HepG2 (cell line): ENCODE data around the gene ARHGAP15. TPM values are rescaled to one million over a fixed set of nuclear protein-coding genes. Genes with fewer than 3 reads are reported as not detected.

Experiments
- ATAC-seq: fragments of 200-7000 bp; cut with Tn5 transposase; 3 replicates; pipeline ENCODE4 v1.9.1; 2020; ENCODE audit warnings: mild to moderate bottlenecking, moderate library complexity
- BruUV-seq: library from RNA; stranded (reverse); fragments of 400-500 nt; replicated peaks from 2 replicates; lab custom pipeline; 2021; lab: Mats Ljungman, UMichigan
- CTCF ChIA-PET: fragments of 300-600 bp; formaldehyde crosslinking; extraction: SDS; loops from one replicate; lab custom pipeline; 2021; ENCODE audit warnings: low total read pairs, inconsistent platforms, low intra/inter-chr PET ratio; lab: Yijun Ruan, JAX
- POLR2A ChIA-PET: fragments of 350-600 bp; sonication (Branson Sonifier 250); formaldehyde crosslinking; loops from one replicate; lab custom pipeline; 2020; ENCODE audit warnings: antibody characterized with exemption, inconsistent platforms; lab: Yijun Ruan, JAX
- DNase-seq: peaks from one replicate; pipeline ENCODE4 v3.0.0-alpha.2; 2015; ENCODE audit warnings: low spot score
- FAIRE-seq: peaks from 3 replicates; lab custom pipeline; 2011; peaks lifted over from hg19 to GRCh38; lab: Jason Lieb, UNC
- H2AFZ ChIP-seq: one replicate; pipeline ENCODE4 v1.6.1; 2011; ENCODE audit warnings: low read length, inconsistent platforms
- H3K27ac ChIP-seq: fragments of 300-600 bp; 3 replicates; pipeline ENCODE4 v1.8.0; 2011; ENCODE audit warnings: mixed run types, mild to moderate bottlenecking, mixed read lengths, low read length, inconsistent platforms; ENCODE audit not compliant: insufficient read depth; ENCODE audit errors: extremely low read length
- H3K27me3 ChIP-seq, 2 experiments: fragments of 200-600 bp in 1 of 2; 2 replicates in 1 of 2; 3 replicates in 1 of 2; pipeline versions ENCODE4 v1.6.0 to v1.8.0; 2011; ENCODE audit warnings: low read length in 2 of 2, mild to moderate bottlenecking in 2 of 2, moderate library complexity in 2 of 2, inconsistent platforms in 1 of 2; ENCODE audit not compliant: insufficient read depth in 2 of 2, control insufficient read depth in 1 of 2
- H3K36me3 ChIP-seq, 2 experiments: fragments of 200-600 bp in 1 of 2; replicated peaks in 1 of 2; 2 replicates in 1 of 2; 3 replicates in 1 of 2; pipeline versions ENCODE4 v1.5.1 to v1.8.0; 2011; ENCODE audit warnings: low read length in 2 of 2, inconsistent platforms in 1 of 2; ENCODE audit not compliant: insufficient read depth in 2 of 2, control insufficient read depth in 1 of 2
- H3K4me1 ChIP-seq: 2 replicates; pipeline ENCODE4 v1.5.1; 2012; ENCODE audit warnings: low read length, inconsistent platforms; ENCODE audit not compliant: insufficient read depth
- H3K4me2 ChIP-seq: 2 replicates; pipeline ENCODE4 v1.6.0; 2011; ENCODE audit warnings: low read depth, low read length, inconsistent platforms
- H3K4me3 ChIP-seq, 3 experiments: fragments of 200-600 bp in 1 of 3; sonication (generic), shearing (Covaris generic) in 1 of 3; replicated peaks in 1 of 3; 2 replicates each; pipeline ENCODE4 v1.5.1; 2011 to 2016; ENCODE audit warnings: low read length in 3 of 3, inconsistent platforms in 2 of 3, low read depth in 2 of 3, mild to moderate bottlenecking in 2 of 3, control low read depth in 1 of 3, mixed read lengths in 1 of 3; ENCODE audit not compliant: insufficient read depth in 1 of 3
- H3K79me2 ChIP-seq: one replicate; pipeline ENCODE4 v1.6.1; 2011; ENCODE audit warnings: low read length, inconsistent platforms; ENCODE audit not compliant: insufficient read depth
- H3K9ac ChIP-seq: 2 replicates; pipeline ENCODE4 v1.6.0; 2011; ENCODE audit warnings: mild to moderate bottlenecking, low read depth, low read length, inconsistent platforms; ENCODE audit not compliant: insufficient read depth
- H3K9me3 ChIP-seq: 2 replicates; pipeline ENCODE4 v1.5.1; 2012; ENCODE audit warnings: mild to moderate bottlenecking, low read length
- H4K20me1 ChIP-seq: 2 replicates; pipeline ENCODE4 v1.6.0; 2011; ENCODE audit warnings: inconsistent platforms, mild to moderate bottlenecking, low read length, moderate library complexity; ENCODE audit not compliant: insufficient read depth
- CHCHD3 ChIP-seq: sonication (generic); formaldehyde crosslinking; IDR thresholded peaks from 2 replicates; pipeline ENCODE4 v1.8.0; 2022; ENCODE audit warnings: mild to moderate bottlenecking, missing genetic modification reagents, moderate library complexity
- HNF4A ChIP-seq: sonication (generic); formaldehyde crosslinking; IDR thresholded peaks from 2 replicates; pipeline ENCODE4 v1.4.0; 2020; ENCODE audit warnings: missing genetic modification reagents
- MXI1 ChIP-seq: IDR thresholded peaks from 3 replicates; pipeline ENCODE4 v1.6.1; 2012; ENCODE audit warnings: low read depth, low read length, inconsistent platforms, borderline replicate concordance
- MYC ChIP-seq: sonication (generic); formaldehyde crosslinking; IDR thresholded peaks from 2 replicates; pipeline ENCODE4 v1.9.0; 2021; ENCODE audit warnings: missing genetic modification reagents, borderline replicate concordance
- ZNF44 ChIP-seq: sonication (generic); formaldehyde crosslinking; IDR thresholded peaks from 2 replicates; pipeline ENCODE4 v1.5.1; 2020; ENCODE audit warnings: mild to moderate bottlenecking, missing genetic modification reagents
- ZNF441 ChIP-seq: sonication (generic); formaldehyde crosslinking; IDR thresholded peaks from 2 replicates; pipeline ENCODE4 v1.7.0; 2021; ENCODE audit warnings: missing genetic modification reagents, borderline replicate concordance
- WGBS: methylation state at CpG from one replicate; pipeline ENCODE4 v1.1.6; 2017; ENCODE audit warnings: low lambda C conversion rate; 5-methylcytosine and 5-hydroxymethylcytosine counted together
- in situ Hi-C: cut with HindIII; loops from 2 replicates; pipeline ENCODE4 v1.10.0; 2017; ENCODE audit warnings: low pct_unique_long_range_greater_than_20kb; ENCODE audit not compliant: extremely low pct_ligation_motif_present
- intact Hi-C: fragments of 100-400 bp; cut with micrococcal nuclease; formaldehyde crosslinking; loops from one replicate; pipeline ENCODE4 v1.10.0; 2022; ENCODE audit not compliant: unreplicated experiment
- polyA plus RNA-seq, 8 experiments: library from polyadenylated mRNA; depleted of rRNA in 3 of 8; stranded (reverse) in 7 of 8; unstranded in 1 of 8; fragments of >200 nt; fragmentation: Illumina TruSeq in 4 of 8; extraction: Trizol in 4 of 8; gene quantifications; 2 replicates each; pipeline versions ENCODE4 v1.2.1 to v1.2.3, GENCODE V29; 2011 to 2016; ENCODE audit warnings: low read depth in 4 of 8, missing spikeins in 1 of 8, mixed read lengths in 1 of 8; ENCODE audit not compliant: insufficient read depth in 1 of 8
- total RNA-seq, 5 experiments: library from RNA; depleted of rRNA; stranded (reverse); fragments of >200 nt; fragmentation: Illumina TruSeq; extraction: Trizol; gene quantifications; 2 replicates each; pipeline ENCODE4 v1.2.3, GENCODE V29; 2016; ENCODE audit warnings: low read depth in 1 of 5
- TF ChIP-seq, protein P1 (sequence below): IDR thresholded peaks from 2 replicates; pipeline ENCODE4 v1.6.1; 2018; ENCODE audit warnings: missing genetic modification reagents, mild to moderate bottlenecking, missing compliant biosample characterization

ARHGAP15 gene
- total and polyA plus RNA-seq, 2 of the 13 experiments (the other 11 are each of a cell fraction or from before 2014, with no cell fraction given) = 0.04 TPM; not detected in 1

DNA sequence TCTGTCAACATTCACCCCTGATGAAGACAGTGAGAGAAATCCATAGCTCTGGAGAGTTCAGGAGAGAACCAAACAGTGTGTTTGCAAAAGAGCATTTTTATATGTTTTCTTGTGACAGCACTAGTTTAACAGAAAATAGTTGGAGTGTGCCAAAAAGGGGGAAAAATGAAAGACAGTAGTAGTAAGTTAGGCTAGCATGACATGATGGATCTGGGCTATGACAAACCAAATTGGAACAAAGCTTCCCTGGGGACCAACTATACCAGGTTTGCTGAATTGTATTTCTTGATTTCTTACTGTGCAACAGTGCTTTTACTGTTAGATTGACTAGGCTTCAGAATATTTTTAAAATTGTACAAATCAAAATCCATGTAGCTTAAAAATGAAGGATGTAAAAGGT is 159.8 kb downstream of the ARHGAP15 start:
- Histone ChIP-seq H3K27me3 (no peaks in the 10 kb centered on the region), H3K4me1 (peaks cover 4% of the 10 kb centered on the region), H2AFZ (no peak overlapping the region), H3K9me3 (no peaks in the 10 kb centered on the region), H3K4me2 (no peak overlapping the region), H3K79me2 (no peaks in the 10 kb centered on the region), H3K36me3 (no peaks in the 10 kb centered on the region), H3K27ac (no peak overlapping the region), H3K9ac (no peak overlapping the region), H3K4me3 (no peak overlapping the region)
- ChIA-PET POLR2A (no interaction called here), CTCF (no interaction called here)
- no TSS peak for BruUV-seq
- DNase-seq = no peak
- ATAC-seq = no peak
- FAIRE-seq = no peak
- in situ Hi-C loops = no loop called here
- intact Hi-C loops = no loop called here
- TF ChIP-seq ZNF441 (CRISPR knock-in tag) (no peak), MXI1 (no peak)
- TF ChIP-seq, all 625 proteins: peak for 0
- no peaks in the 10 kb centered on the region for H4K20me1 ChIP-seq

DNA sequence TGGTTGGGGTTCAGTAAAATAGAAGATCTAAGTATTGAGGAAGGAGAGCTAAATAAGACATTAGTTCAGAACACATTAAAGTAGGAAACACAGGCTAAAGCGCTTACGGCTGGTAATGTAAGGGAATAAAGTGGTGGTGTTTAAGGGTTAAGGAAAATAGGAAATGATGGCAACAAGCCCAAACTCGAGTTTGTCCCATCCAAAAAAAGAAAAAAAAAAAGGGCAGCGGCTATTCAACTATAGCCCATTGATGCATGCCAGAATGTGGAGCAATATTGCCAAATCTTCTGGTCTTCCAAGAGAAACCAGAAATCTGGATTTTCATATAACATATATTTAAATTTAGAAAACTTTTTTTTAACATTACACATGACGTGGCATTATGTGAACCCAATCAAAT is 161.0 kb downstream of the ARHGAP15 start:
- intact Hi-C loops = no loop called here
- ATAC-seq (no peak), FAIRE-seq (no peak), DNase-seq (no peak)
- Histone ChIP-seq H3K4me1 (peaks cover 10% of the 10 kb centered on the region), H3K4me3 (no peak overlapping the region), H3K4me2 (no peak overlapping the region), H3K27ac (no peak overlapping the region), H3K36me3 (no peaks in the 10 kb centered on the region), H3K9ac (no peak overlapping the region), H3K9me3 (no peaks in the 10 kb centered on the region), H2AFZ (no peak overlapping the region), H4K20me1 (no peaks in the 10 kb centered on the region), H3K27me3 (no peaks in the 10 kb centered on the region), H3K79me2 (no peaks in the 10 kb centered on the region)
- TF ChIP-seq ZNF44 (CRISPR knock-in tag) (no peak), MYC (no peak), HNF4A (CRISPR knock-in tag) (no peak), CHCHD3 (CRISPR knock-in tag) (no peak)
- TF ChIP-seq, protein P1, sequence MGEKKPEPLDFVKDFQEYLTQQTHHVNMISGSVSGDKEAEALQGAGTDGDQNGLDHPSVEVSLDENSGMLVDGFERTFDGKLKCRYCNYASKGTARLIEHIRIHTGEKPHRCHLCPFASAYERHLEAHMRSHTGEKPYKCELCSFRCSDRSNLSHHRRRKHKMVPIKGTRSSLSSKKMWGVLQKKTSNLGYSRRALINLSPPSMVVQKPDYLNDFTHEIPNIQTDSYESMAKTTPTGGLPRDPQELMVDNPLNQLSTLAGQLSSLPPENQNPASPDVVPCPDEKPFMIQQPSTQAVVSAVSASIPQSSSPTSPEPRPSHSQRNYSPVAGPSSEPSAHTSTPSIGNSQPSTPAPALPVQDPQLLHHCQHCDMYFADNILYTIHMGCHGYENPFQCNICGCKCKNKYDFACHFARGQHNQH (CRISPR knock-in tag) = no peak
- WGBS = 42% methylated on average over 5 of the region's 5 CpGs
- in situ Hi-C loops = no loop called here
- POLR2A ChIA-PET = no interaction called here
- BruUV-seq = no TSS peak
- CTCF ChIA-PET = no interaction called here
